Renal cortical epithelial cell (primary cell): Measurements from ENCODE around the gene NEXN. TPM values are rescaled to one million over a fixed set of nuclear protein-coding genes. Genes with fewer than 3 reads are reported as not detected.
A peak's percentile ranks its signal among the peaks of the same experiment; 100 is the strongest.

ENCODE experiments used
- DNase-seq: peaks from one replicate; pipeline ENCODE4 v3.0.0-alpha.2; 2011; ENCODE audit warnings: low read depth
- total RNA-seq: library from RNA; depleted of rRNA; stranded (reverse); fragments of >200 nt; gene quantifications from 2 replicates; pipeline ENCODE4 v1.2.3, GENCODE V29; 2014

The NEXN gene
- total RNA-seq = 6.4 and 22.4 TPM in 2 replicates

DNA sequence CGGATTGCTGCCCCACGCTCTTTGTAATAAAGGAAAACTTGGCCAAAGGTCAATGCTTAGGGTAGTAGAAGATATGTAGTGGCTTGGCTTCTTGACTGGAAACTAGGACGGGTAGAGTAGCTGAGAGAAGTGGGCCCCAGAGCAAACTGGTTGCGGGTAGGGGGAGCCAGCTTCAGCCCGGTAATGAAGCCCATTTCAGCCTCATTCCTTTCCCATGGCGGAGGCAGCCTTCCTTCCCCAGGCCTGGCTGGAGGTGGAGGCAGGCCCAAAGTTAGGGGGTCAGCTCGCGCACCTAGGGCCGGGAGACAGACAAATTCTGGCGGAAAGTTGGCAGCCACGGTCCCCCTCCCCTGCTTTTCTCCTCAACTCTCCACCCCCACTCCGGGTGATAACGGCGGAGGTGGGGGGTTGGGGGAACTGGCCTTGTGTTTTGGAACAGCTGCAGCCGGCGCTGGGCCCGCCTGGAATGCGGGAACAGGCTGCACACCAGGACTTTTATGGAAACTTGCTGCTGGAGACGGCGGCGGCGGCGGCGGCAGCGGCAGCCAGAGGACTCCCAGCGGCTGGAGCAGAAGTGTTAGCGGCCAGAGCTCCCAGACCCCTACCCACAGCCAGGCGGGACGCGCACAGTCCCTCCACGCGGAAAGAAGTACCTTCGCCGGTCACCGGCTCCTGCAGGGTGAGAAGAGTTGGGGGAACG lies at the start of gene NEXN:
Gene NEXN, plus strand, starts transcription at position 544 of the 700 bp plus-strand sequence. CDS start 27,483 bp downstream, outside the sequence.
- peak; percentile 48 for DNase-seq

DNA sequence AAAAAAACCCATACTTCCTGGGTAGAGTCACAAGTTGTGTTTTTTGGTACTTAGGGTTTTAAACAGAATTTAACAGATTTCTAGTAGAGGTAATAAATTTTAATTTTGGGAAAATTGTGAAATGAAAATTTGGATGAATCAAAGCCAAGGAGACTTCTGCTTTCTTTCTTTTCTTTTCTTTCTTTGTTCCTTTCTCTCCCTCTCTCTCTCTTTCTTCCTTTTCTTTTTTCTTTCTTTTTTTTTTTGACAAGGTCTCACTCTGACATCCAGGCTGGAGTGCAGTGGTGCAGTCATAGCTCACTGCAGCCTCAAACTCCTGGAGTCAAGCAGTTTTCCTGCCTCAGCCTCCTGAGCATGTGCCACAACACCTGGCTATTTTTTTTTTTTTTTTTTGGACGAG lies 46.9 kb upstream of the NEXN start:
- DNase-seq = no peak

DNA sequence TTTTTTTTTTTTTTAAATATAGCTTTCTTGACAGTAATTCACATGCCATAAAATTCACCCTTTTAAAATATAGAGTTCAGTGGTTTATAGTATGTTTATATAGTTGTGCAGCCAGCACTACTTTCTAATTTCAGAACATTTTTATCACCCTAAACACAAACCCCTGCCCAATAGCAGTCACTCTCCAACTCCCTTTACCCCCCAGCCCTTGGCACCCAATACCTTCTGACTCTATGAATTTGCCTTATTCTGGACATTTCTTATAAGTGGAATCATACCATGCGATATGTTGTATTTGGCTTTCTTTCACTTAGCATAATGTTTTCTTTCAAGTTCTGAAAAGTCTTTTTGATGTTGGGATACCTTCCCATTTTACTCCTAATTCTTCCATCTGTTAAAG lies 42.5 kb upstream of the NEXN start:
- DNase-seq = no peak

DNA sequence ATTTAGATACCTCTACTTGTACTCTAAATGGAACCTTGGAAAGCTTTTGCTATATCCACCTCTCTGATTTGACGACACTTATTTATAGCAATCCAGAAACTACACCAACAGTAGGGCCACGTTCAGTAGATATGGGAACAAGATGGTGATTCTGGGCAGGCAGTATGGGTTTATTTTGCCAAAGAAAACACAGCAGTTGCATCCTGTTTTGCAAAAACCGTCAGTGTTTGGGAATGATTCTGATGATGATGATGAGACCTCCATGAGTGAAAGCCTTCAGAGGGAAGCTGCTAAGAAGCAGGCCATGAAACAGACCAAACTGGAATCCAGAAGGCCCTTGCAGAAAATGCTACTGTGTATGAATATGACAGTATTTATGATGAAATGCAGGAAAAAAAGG lies 41.5 kb upstream of the NEXN start:
- no peak for DNase-seq

DNA sequence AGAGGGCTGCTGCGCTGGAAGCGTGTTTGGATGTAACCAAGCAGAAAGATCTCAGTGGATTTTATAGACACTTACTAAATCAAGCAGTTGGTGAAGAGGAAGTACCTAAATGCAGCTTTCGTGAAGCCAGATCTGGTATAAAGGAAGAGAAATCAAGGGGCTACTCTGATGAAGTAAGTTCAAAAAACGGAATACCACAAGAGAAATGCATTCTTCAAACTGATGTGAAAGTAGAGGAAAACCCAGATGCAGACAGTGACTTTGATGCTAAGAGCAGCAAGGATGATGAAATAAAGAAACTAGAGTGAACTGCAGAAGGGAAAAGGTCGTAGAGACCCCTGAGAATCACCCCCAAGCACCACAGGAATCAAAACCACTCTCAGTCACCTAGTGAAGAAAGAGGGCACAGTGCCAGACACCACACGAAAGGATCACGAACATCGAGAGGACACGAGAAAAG lies 40.8 kb upstream of the NEXN start:
- DNase-seq = no peak

DNA sequence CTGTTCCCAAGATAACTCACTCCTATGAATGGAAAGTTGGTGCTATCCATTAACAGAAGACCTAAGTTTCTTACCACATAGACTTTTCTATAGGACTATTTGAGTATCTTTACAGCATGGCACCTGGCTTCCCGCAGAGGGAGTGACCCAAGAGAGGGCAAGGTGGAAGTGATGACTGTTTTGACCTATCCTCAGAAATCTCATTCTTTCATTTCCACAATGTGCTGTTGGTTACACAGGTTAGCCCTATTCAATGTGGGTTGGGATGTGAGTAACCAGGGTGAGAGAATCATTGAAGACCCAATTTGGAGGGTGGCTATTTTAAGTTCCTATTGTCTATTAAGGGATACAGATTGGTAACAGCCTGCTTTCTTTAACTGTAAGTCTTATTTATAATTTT lies 38.3 kb upstream of the NEXN start:
- DNase-seq = no peak

DNA sequence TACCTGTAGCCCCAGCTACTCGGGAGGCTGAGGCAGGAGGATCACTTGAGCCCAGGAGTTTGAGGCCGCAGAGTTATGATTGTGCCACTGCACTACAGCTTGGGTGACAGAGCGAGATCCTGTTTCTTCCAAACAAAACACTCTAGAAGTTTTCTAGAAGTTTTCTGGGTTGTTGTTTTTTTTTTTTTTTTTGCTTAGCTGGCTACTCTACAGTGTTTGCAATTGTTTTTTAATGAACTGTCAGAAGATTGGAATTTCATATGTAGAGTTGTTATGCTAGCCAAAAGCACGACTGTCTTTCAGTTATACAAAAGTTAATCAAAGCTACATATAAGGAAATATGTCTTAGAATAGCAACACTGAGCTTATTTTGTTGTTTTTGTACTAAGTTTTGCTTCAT lies 30.9 kb upstream of the NEXN start:
- DNase-seq = no peak

DNA sequence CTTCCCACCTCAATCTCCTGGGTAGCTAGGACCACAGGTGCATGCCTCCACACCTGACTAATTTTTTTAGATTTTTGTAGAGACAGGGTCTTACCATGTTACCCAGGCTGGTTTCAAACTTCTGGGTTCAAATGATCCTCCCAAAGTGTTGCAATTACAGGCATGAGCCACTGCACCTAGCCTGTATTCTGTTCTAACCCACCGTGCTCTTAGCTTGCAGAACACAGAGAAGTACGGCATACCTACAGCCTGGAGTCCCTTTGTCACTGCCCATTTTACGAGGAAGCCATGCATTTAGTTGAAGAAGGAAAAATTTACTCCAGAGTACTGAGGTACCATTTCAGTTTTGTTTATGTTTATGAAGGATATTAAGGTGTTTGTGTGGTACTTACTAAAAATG lies 29.7 kb upstream of the NEXN start:
- DNase-seq = no peak

DNA sequence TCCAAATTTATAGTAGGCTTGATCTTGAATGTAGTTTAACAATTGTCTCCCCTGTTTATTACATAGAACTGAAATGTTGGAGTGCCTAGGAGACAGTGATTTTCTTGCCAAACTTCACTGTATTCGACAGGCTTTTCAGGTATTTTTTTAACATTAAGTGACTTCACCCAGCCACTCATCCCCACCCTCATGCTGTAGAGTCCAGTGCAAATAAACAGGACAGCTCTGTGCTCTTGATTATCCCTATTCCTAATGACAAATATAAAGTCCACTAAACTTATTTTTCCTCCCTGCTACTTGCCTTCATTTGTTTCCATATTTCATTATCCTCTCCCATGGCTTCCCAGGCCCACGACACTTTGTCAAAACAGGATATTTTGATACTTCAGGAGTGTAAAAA lies 29.2 kb upstream of the NEXN start:
- no peak for DNase-seq

DNA sequence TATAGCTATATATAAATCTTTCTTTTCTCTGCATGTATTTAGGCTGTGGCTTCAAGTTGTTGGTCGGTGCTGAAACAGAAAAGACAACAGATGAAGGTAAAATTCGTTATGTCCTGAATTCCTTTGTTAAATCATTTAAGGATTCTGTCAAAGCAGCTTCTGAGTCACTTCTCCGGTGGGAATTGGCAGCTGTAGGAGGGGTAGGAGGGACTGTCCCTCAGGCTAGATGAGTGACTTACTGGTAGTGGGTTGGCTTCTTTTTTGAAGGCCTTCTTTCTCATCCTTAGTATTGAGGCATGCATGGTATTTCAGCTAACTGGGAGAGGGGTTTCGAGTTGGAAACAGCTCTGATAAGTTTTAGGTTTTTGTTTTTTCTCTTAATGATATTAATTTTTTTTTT lies 22.1 kb upstream of the NEXN start:
- peak; percentile 36 for DNase-seq

DNA sequence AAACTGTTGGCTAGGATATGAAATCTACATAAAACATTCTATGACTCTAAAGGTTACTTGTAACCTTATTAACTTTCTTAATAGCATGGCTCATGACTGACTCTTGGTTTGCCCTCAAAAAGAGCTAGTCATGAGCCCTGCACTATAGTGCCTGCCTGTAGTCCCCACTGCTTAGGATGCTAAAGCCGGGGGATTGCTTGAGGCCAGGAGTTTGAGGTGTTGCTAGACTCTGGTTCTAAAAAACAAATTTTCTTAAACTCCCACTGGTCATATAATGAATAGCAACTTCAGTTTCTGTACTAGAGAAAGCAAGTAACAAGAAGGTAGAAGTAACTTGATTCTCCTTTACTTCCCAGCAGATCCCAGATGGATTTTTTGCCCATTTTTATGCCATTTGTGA lies 15.8 kb upstream of the NEXN start:
- no peak for DNase-seq

DNA sequence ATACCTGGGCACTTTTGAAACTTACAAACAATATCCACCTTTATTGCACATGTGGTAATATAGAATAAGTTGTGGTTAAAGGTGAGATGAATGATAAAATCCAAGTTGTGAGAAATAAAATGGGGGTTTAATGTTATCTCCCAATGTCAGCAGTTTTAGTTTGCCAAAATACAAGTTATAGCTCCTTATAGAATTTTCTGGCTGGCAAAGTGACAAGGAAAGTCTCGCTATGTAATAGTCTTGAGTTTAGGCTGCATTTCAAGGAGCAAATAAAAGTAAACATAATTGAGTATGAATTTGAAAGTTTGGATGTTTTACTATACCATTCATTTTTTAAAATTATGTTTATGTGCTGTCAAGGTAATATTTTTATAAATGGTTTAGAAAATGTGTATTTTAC lies 15.0 kb upstream of the NEXN start:
- DNase-seq = no peak

DNA sequence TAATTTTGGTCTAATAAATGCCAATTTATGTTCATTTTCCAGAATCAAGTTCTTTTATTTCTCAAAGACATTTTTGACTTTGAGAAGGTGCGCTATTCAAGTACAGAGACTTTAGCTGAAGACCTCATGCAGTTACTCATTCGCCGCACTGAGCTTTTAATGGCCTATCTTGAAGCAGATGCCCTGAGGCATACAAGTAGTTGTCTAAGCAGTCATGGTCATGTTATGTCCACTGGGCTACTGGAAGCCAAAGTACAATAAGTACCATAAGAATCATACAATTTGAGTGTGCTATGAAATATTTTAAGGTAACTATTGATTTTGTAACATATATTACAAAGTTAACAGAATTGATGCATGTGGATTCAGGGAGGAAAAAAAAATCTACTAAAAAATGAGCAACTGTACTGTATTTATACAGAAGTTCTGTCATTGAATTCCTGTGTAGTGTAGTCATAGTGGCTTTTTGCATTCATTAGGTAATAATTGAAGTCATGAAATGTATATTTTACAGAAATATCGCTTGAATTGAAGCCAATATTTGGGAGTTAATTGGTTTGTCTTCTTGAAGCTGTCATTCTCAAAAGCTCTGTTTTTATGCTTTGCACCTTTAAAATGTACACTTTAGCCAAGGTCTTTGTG lies 13.5 kb upstream of the NEXN start:
- peak; percentile 78 for DNase-seq

DNA sequence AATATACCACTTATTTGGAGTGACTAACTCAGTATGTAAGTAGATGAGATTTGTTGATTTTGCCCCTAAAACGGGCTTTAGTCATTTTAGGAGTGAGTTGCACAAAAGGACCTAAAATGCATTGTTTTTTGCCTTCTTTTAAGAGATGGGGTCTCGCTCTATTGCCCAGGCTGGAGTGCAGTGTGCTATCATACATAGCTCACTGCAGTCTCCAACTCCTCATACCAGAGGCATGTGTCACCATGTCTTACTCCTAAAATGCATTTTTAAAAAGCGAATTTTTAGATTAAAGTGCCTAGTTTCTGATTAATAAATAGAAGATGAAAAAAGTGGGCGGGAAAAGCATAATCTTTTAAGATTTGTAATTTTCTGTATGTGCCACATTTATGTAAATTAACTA lies 11.5 kb upstream of the NEXN start:
- DNase-seq = peak; percentile 28

DNA sequence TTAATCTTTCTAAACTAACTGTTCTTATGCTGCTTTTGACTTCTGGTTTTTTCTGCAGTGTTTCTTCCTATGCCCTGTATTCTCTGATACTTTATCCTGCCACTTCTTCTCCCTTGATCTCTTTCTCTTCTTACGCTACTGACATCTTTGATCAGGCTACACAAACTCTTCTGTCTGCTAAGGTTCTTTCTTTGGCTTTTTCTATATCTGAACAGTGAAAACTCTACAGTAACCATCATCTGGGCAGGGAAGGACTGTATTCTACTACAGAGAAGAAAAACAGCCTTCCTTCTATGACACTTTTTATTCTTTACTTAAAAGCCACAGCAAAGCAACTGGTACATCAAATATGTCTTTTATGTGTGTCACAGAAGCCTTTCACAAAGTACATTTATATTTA lies 7.4 kb upstream of the NEXN start:
- DNase-seq = no peak

DNA sequence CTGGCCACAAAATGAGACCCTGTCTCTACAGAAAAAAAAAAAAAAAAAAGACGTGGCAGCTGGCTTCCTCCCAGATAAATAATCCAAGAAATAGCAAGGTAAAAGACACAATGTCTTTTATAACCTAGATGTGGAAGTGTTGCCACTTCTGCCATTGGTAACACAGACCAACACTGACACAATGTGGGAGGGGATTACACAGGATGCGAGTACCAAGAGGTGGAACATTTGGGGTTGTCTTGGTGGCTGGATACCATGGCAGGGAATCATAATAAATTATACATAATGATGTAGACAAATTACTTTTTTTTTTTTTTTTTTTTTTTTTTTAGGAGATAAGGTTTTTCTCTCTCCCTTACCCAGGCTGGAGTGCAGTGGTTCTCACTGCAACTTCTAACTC lies 6.0 kb upstream of the NEXN start:
- no peak for DNase-seq

DNA sequence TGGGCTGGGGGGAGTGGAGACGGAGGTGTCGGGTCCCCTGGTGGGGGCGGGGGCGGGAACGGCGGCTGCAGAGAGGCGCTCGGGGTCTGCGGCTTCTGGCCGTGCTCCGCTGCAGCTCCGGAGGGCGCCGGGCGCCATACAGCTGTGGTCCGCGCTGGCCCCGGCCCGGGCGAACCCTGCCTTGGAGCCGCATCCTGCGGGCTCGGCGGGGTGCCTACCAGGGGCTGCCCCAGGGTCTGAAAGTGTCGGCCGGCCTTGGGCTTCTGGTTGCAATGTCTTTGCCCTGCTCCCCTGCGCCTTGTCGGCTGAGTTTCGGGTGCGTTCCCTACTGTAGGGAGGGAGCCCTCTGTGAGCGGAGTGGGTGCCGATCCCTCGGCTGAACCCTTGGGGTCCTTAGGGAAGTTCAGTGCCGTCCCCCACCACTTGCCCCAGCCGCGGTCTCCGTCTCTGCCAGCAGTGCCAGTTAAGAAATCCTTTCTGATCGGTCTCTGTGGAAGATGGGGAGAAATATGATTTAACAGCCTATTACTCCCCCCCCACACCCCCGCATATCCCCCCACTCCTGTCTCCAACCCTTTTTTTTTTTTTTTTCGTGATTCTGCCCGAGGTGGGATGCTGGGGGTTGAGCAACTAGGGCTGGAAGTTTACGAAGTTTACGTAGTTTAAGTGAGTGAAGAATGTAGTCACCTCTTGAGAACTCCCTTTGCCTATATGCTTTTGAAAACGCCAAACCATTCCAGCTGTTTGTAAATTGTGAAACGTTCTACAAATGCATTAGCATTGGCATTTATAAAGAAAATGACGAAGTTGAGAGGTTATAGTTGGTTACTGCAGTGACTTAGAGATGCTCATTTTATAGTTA lies 588 bp downstream of the NEXN start:
- DNase-seq = peak; percentile 59

DNA sequence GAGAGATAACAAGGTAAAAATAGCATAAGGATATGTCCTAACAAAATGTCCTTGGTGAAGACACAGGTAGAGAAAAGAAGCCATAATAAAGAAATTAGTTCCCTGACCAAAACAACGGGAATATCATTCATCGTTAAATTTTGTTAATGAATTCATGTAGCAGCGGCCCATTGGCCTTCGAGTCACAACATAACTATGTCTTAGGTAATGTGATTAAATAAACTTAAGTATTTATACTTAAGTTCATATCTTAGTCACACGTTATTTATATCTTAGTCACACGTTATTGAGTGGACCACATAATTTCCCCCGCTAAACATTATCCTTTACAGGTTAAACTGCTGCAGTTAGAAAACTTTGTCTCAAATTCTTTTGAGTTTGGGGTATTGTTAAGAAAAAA lies 1.2 kb downstream of the NEXN start:
- peak; percentile 93 for DNase-seq

DNA sequence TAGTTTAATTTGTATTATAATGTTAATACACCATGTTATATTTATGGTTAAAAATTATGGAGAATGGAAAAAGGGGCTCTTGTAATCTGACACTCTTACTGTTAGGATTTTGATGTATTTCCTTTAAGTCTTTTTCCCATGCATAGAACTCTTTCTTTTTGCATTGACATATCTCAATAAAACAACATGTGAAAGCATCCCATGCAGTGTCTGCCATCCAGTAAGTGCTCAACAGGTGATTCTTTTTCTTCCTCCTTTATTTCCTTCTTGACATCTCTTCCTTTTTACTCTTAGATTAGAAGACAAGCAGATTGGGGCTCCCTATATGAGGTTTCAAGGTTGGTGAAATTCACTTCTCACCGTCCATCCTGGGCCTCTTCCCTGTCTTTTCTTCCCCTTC lies 2.8 kb downstream of the NEXN start:
- no peak for DNase-seq

DNA sequence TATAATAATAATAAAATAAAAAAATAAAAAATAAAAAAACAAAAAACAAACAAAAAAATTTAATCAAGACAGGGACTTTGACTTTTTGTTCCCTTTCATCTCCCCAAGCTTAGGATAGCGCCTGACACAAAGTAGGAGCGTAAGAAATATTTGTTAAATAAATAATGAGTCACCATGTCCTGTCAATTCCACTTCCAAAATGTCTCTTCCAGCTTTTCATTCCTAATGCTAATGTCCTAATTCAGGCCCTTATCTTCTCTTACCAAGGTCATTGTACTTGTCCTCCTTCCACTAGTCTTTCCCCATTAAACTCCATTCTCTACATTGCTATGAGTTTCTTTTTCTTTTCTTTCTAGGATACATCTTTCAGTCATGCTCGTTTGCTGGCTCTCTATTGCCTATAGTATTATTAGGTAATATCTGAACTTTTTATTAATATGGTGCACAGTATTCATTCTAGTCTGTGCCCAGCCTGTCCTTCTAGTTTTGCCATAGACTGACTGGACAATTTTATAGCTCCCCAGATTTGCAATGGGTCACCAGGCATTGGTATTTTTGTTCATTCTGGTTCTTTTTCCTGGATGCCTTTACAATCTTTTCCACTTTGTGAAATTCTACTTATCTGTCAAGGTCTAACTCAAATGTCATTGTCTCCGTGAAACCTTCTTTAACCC lies 11.4 kb downstream of the NEXN start:
- DNase-seq = no peak

DNA sequence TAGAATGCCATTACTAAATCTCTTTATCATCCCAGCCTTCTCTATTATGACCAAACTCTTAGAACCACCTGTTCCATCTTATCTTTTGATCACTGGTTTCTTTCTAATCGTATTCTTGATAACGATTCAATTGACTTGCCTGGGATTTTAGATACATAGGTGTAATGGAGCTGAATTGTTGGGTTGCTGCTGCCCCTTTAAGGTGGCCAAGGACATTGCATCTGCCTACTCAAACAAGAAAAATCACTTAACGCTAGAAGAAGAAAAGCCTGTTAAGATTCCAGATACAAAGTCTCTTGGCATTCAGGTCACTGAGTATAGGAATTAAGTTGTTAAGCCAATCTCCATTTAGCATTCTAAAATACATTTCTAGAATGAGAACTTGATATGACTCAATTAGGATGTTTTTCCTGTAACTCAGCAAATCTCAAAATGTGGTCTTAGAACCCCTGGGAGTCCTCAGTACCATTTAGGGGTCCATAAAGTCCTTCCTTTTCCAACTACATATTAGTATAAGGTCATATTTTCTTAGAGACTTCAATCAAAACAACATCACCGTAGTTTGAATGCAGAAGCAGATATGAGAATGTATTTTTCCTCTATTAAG lies 12.4 kb downstream of the NEXN start:
- DNase-seq = peak; percentile 78

DNA sequence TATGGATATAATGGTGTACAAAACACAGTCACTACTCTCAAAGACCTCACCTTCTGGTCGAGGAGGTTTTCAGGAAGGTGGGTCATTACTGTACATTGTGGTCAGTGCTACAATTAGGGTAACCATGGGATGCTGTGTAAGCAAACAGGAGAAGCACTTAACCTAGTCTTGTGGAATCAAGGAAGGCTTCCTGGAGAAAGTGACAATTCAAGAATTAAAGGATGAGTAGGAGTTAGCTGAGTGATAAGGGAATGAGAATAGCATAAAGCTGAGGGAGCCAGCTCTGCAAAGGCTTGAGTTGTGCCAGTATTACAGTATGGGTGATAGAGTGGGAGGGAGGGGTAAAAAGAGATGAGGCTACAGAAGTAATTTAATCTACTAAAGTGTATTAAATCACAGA lies 17.2 kb downstream of the NEXN start:
- DNase-seq = no peak
